T1000 (cell line): ENCODE data around the gene SNCAIP.

Source experiments
- DNase-seq: peaks from one replicate; lab custom pipeline; 2025; ENCODE audit warnings: mixed read lengths; lab: John Stamatoyannopoulos, UW

SNCAIP gene

GRCh38 chr5:122501089-122501435, 189.0 kb downstream of the SNCAIP start:
- no peak for DNase-seq

- DNase-seq = no peak
Observed at GRCh38 chr5:122507045-122507444, 195.0 kb downstream of the SNCAIP start.

GRCh38 chr5:122507581-122507980, 195.5 kb downstream of the SNCAIP start:
- no peak for DNase-seq

GRCh38 chr5:122508623-122509022, 196.6 kb downstream of the SNCAIP start:
- DNase-seq = no peak
